Measurements from ENCODE around the gene ZWILCH.

Gene ZWILCH

GRCh38 chr15:66558271-66558670 is 53.1 kb downstream of the ZWILCH start:
- no peak for TF ChIP-seq EP300 (IDR thresholded peaks at IDR 0.05; ENCODE audit: borderline replicate concordance)
- no peak for TF ChIP-seq TCF12 (IDR thresholded peaks at IDR 0.05; ENCODE audit: low read depth)
- TF ChIP-seq REST (IDR thresholded peaks at IDR 0.05; ENCODE audit: low read depth): no peak
- no peak for TF ChIP-seq EGR1 (IDR thresholded peaks at IDR 0.05)
- TF ChIP-seq TAF1 (IDR thresholded peaks at IDR 0.05; ENCODE audit: low read depth): no peak
- no peak for TF ChIP-seq CEBPB (IDR thresholded peaks at IDR 0.05)
- TF ChIP-seq, protein P1, sequence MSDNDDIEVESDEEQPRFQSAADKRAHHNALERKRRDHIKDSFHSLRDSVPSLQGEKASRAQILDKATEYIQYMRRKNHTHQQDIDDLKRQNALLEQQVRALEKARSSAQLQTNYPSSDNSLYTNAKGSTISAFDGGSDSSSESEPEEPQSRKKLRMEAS (IDR thresholded peaks at IDR 0.05): no peak
- TF ChIP-seq NFIC (IDR thresholded peaks at IDR 0.05): no peak
- no peak for TF ChIP-seq ZBTB7A (IDR thresholded peaks at IDR 0.05; ENCODE audit: low read depth)
- TF ChIP-seq YY1 (IDR thresholded peaks at IDR 0.05; ENCODE audit: low read depth): no peak
- no peak for TF ChIP-seq TEAD4 (IDR thresholded peaks at IDR 0.05)
- TF ChIP-seq FOXM1 (IDR thresholded peaks at IDR 0.05; ENCODE audit: borderline replicate concordance, low read depth): no peak
- TF ChIP-seq RAD21 (IDR thresholded peaks at IDR 0.05; ENCODE audit: low read depth): no peak
- no peak for TF ChIP-seq CREB1 (IDR thresholded peaks at IDR 0.05; ENCODE audit: low read depth)

DNA sequence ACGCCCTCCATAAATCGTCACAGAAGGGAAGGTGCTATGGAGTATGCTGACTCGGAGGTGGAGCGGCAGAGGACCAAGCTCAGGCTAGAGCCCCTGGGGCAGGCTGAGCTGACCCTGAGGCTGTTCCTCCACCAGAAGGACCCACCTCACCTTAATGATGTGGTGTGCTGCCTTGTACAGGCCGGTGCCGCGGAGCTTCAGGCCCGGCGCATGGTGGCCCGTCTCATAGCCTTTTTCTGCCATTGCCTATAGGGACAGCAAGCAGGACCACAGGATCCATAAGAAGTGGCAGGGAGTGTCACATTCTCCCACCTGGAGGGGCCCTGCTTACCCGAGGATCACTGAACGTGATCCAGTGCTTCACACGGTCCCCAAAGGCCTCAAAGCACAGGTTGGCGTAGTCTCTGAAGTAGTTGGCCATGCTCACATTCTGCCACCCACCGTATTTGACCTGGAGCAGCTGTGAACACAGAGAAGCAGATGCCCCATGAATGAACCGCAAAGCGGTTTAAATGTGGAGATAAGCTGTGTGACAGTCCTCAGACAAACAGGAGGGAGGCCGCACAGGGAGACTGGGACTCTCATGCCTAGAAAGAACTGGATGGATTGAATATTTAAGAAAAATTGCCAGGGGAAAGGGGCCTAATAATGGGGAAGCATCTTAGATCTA is 55.9 kb downstream of the ZWILCH start:
- TF ChIP-seq, protein P1 (IDR thresholded peaks at IDR 0.05): no peak
- TF ChIP-seq FOXM1 (IDR thresholded peaks at IDR 0.05; ENCODE audit: borderline replicate concordance, low read depth) (no peak), YY1 (IDR thresholded peaks at IDR 0.05; ENCODE audit: low read depth) (no peak), TAF1 (IDR thresholded peaks at IDR 0.05; ENCODE audit: low read depth) (no peak), NFIC (IDR thresholded peaks at IDR 0.05) (no peak), CEBPB (IDR thresholded peaks at IDR 0.05) (no peak), EGR1 (IDR thresholded peaks at IDR 0.05) (no peak), RAD21 (IDR thresholded peaks at IDR 0.05; ENCODE audit: low read depth) (no peak), REST (IDR thresholded peaks at IDR 0.05; ENCODE audit: low read depth) (no peak), TEAD4 (IDR thresholded peaks at IDR 0.05) (no peak), EP300 (IDR thresholded peaks at IDR 0.05; ENCODE audit: borderline replicate concordance) (no peak), TCF12 (IDR thresholded peaks at IDR 0.05; ENCODE audit: low read depth) (no peak), USF1 (IDR thresholded peaks at IDR 0.05) (no peak), ZBTB7A (IDR thresholded peaks at IDR 0.05; ENCODE audit: low read depth) (no peak)

GRCh38 chr15:66563126-66563525 is 58.0 kb downstream of the ZWILCH start:
- no peak for TF ChIP-seq TAF1 (IDR thresholded peaks at IDR 0.05; ENCODE audit: low read depth)
- no peak for TF ChIP-seq FOXM1 (IDR thresholded peaks at IDR 0.05; ENCODE audit: borderline replicate concordance, low read depth)
- no peak for TF ChIP-seq CEBPB (IDR thresholded peaks at IDR 0.05)
- TF ChIP-seq NFIC (IDR thresholded peaks at IDR 0.05): no peak
- no peak for TF ChIP-seq YY1 (IDR thresholded peaks at IDR 0.05; ENCODE audit: low read depth)
- TF ChIP-seq TCF12 (IDR thresholded peaks at IDR 0.05; ENCODE audit: low read depth): no peak
- no peak for TF ChIP-seq REST (IDR thresholded peaks at IDR 0.05; ENCODE audit: low read depth)
- TF ChIP-seq TEAD4 (IDR thresholded peaks at IDR 0.05): no peak
- no peak for TF ChIP-seq ZBTB7A (IDR thresholded peaks at IDR 0.05; ENCODE audit: low read depth)
- TF ChIP-seq EP300 (IDR thresholded peaks at IDR 0.05; ENCODE audit: borderline replicate concordance): no peak
- TF ChIP-seq, protein P1 (IDR thresholded peaks at IDR 0.05): no peak
- no peak for TF ChIP-seq EGR1 (IDR thresholded peaks at IDR 0.05)
- no peak for TF ChIP-seq RAD21 (IDR thresholded peaks at IDR 0.05; ENCODE audit: low read depth)

DNA sequence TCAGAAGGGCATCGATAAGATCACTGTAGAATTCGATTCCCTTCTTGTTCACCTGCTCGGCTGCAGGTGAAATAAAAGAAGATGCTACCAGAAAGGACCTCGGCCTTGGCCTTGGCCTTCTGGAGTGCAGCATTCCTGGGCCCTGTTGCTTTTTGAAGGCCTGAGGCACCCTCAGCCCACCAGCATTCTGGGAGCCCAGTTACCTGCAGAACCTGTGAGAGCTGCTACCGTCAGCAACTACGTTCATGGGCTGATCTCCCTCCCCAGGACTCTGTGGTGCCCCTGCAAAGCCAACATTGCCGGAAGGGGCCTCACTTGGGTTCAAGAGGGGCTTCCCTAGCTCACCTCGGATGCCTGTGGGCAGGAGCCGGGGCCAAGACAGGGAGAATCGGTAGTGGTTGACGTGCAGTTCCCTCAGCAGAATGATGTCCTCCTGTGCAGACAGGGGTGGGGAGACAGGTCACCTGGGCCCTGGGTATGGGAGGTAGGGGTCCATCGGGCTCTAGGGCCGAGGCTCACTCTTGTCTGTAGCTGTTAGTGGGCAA is 58.5 kb downstream of the ZWILCH start:
- TF ChIP-seq NFIC (IDR thresholded peaks at IDR 0.05): no peak
- no peak for TF ChIP-seq FOXM1 (IDR thresholded peaks at IDR 0.05; ENCODE audit: borderline replicate concordance, low read depth)
- no peak for TF ChIP-seq CEBPB (IDR thresholded peaks at IDR 0.05)
- TF ChIP-seq EP300 (IDR thresholded peaks at IDR 0.05; ENCODE audit: borderline replicate concordance): no peak
- no peak for TF ChIP-seq REST (IDR thresholded peaks at IDR 0.05; ENCODE audit: low read depth)
- no peak for TF ChIP-seq TEAD4 (IDR thresholded peaks at IDR 0.05)
- TF ChIP-seq TAF1 (IDR thresholded peaks at IDR 0.05; ENCODE audit: low read depth): no peak
- TF ChIP-seq ZBTB7A (IDR thresholded peaks at IDR 0.05; ENCODE audit: low read depth): no peak
